AG04450 (cell line): ENCODE results near the gene C1orf21. TPM values are rescaled to one million over a fixed set of nuclear protein-coding genes. Genes with fewer than 3 reads are reported as not detected.

Experiments
- CTCF ChIA-PET: fragments of 300-600, 350-600 bp; formaldehyde crosslinking; extraction: SDS; loops from one replicate; lab custom pipeline; 2022; ENCODE audit warnings: antibody characterized with exemption, inconsistent platforms; lab: Charles Lee
- POLR2A ChIA-PET: fragments of 350-600 bp; formaldehyde crosslinking; extraction: SDS; loops from one replicate; lab custom pipeline; 2021; ENCODE audit warnings: antibody characterized with exemption, inconsistent platforms; lab: Yijun Ruan, JAX
- DNase-seq: peaks from one replicate; pipeline ENCODE4 v3.0.0-alpha.2; 2011; ENCODE audit warnings: low read depth, low spot score
- H3K27ac ChIP-seq: one replicate; pipeline ENCODE4 v1.5.1; 2012; ENCODE audit warnings: low read depth, low read length, control low read depth
- H3K27me3 ChIP-seq: one replicate; pipeline ENCODE4 v1.6.0; 2012; ENCODE audit warnings: low read length; ENCODE audit not compliant: control insufficient read depth, insufficient read depth
- H3K4me3 ChIP-seq: 2 replicates; pipeline ENCODE4 v1.5.1; 2011; ENCODE audit warnings: mild to moderate bottlenecking, low read depth, low read length, control low read depth
- H3K9me3 ChIP-seq: 2 replicates; pipeline ENCODE4 v1.5.1; 2012; ENCODE audit warnings: low read length; ENCODE audit not compliant: control insufficient read depth, insufficient read depth
- CTCF ChIP-seq: IDR thresholded peaks from 2 replicates; pipeline ENCODE4 v1.5.1; 2011; ENCODE audit warnings: low read depth, low read length, control low read depth, inconsistent platforms
- polyA plus RNA-seq: library from polyadenylated mRNA; depleted of rRNA; stranded (reverse); fragments of >200 nt; gene quantifications from 2 replicates; pipeline ENCODE4 v1.2.3, GENCODE V29; 2011

C1orf21 gene
- polyA plus RNA-seq, 1 experiment = 29.5 TPM

- POLR2A ChIA-PET = interaction anchor here (0.9 to 1.3 kb wide), 3 partner anchors 8 to 106 kb away, joined by 3 to 5 read pairs (median 4); partner anchors contain the start of gene C1orf21
- TF ChIP-seq CTCF = no peak
- no peaks in the 10 kb centered on the region for H3K9me3 ChIP-seq
- CTCF ChIA-PET = interaction anchor here (2.5 kb wide), 1 partner anchor 171 kb away, joined by 8 read pairs; no protein-coding TSS in a partner anchor
- no peak overlapping the region for H3K4me3 ChIP-seq
- no peak for DNase-seq
- H3K27ac ChIP-seq = no peak overlapping the region
- H3K27me3 ChIP-seq = no peaks in the 10 kb centered on the region
Measured at GRCh38 chr1:184492536-184492935, 105.7 kb downstream of the C1orf21 start.

GRCh38 chr1:184493987-184494388 is 107.2 kb downstream of the C1orf21 start:
- H3K4me3 ChIP-seq = no peak overlapping the region
- no peaks in the 10 kb centered on the region for H3K27me3 ChIP-seq
- POLR2A ChIA-PET = no interaction called here
- no peaks in the 10 kb centered on the region for H3K9me3 ChIP-seq
- TF ChIP-seq CTCF = no peak
- H3K27ac ChIP-seq = no peak overlapping the region
- CTCF ChIA-PET = no interaction called here
- DNase-seq = no peak

- H3K4me3 ChIP-seq = no peak overlapping the region
- no peak for DNase-seq
- H3K9me3 ChIP-seq = no peaks in the 10 kb centered on the region
- TF ChIP-seq CTCF = no peak
- POLR2A ChIA-PET = no interaction called here
- no peaks in the 10 kb centered on the region for H3K27me3 ChIP-seq
- no peak overlapping the region for H3K27ac ChIP-seq
- CTCF ChIA-PET = no interaction called here
Measured at GRCh38 chr1:184494929-184495328, 108.1 kb downstream of the C1orf21 start.

GRCh38 chr1:184497959-184498723 is 111.3 kb downstream of the C1orf21 start:
- Histone ChIP-seq H3K27ac (no peak overlapping the region), H3K9me3 (no peaks in the 10 kb centered on the region), H3K4me3 (no peak overlapping the region), H3K27me3 (no peaks in the 10 kb centered on the region)
- 0 out of 2 replicates have a peak, but pooled peaks have one; percentile 2 for TF ChIP-seq CTCF
- ChIA-PET CTCF (no interaction called here), POLR2A (no interaction called here)
- DNase-seq = no peak

DNA sequence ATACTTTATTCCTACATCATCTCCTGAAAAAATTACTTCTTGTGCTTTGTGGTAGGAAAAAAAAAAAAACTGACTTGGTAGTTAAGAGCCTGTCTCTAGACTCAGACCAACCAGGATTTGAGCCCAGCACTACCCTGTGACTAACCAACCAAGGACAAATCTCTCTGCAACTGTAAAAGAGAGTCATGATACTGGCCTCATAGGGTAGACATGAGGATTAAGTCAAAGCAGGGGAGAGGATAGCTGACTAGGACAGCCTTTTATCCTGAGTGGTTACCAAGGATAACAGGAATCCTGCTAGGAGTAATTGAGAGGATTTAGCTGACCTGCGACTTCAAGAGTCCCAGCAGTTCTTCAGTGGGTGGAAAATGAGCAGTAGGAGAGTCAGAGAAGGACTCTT is 112.8 kb downstream of the C1orf21 start:
- H3K27ac ChIP-seq = no peak overlapping the region
- ChIA-PET CTCF (no interaction called here), POLR2A (no interaction called here)
- TF ChIP-seq CTCF = no peak
- H3K27me3 ChIP-seq = no peaks in the 10 kb centered on the region
- DNase-seq = no peak
- H3K4me3 ChIP-seq = no peak overlapping the region
- H3K9me3 ChIP-seq = no peaks in the 10 kb centered on the region
